ENCODE data around the gene KLHL42. TPM values are rescaled to one million over a fixed set of nuclear protein-coding genes. Genes with fewer than 3 reads are reported as not detected.

Gene KLHL42
- total and polyA plus RNA-seq, 2 of the 13 experiments (the other 11 are each of a cell fraction or from before 2014, with no cell fraction given), result 13.5 to 14.0 TPM

GRCh38 chr12:27733791-27734190, 46.2 kb upstream of the KLHL42 start:
- H3K27ac ChIP-seq (ENCODE audit: extremely low read length, insufficient read depth, low read length), result no peak overlapping the region
- ChIA-PET POLR2A (interaction anchor here (1.2 kb wide), 1 partner anchor 46 kb away, joined by 4 read pairs; the partner anchor contains the start of genes KLHL42 and MANSC4), CTCF (ENCODE audit: low intra/inter-chr PET ratio, low total read pairs) (interaction anchor here (1.1 to 2.3 kb wide), 4 partner anchors 87 to 1139 kb away, joined by 4 to 21 read pairs (median 11); no protein-coding TSS in a partner anchor)
- WGBS (ENCODE audit: low lambda C conversion rate), result 100% methylated on average over 1 of the region's 1 CpG
- no peaks in the 10 kb centered on the region for H3K27me3 ChIP-seq (ENCODE audit: control insufficient read depth in 1 of 2, insufficient read depth in 2 of 2, low read length in 2 of 2)
- H3K4me1 ChIP-seq (ENCODE audit: insufficient read depth, low read length), result no peaks in the 10 kb centered on the region
- ATAC-seq, result no peak
- H3K4me3 ChIP-seq (replicated peaks in 1 of 3; ENCODE audit: insufficient read depth in 1 of 3, low read depth in 2 of 3, low read length in 3 of 3), result no peak overlapping the region
- BruUV-seq (replicated peaks), result no TSS peak
- no peak overlapping the region for H3K4me2 ChIP-seq (ENCODE audit: low read depth, low read length)
- FAIRE-seq, result no peak
- intact Hi-C loops (cut with micrococcal nuclease; ENCODE audit: unreplicated experiment), result loop anchor here (1.0 to 10.0 kb wide), 5 partner anchors 23 to 1261 kb away; partner anchors contain the start of gene MRPS35
- in situ Hi-C loops (cut with HindIII; ENCODE audit: extremely low pct_ligation_motif_present, low pct_unique_long_range_greater_than_20kb), result loop anchor here (10.0 to 25.0 kb wide), 2 partner anchors 211 to 429 kb away; no protein-coding TSS in a partner anchor
- H2AFZ ChIP-seq (ENCODE audit: low read length), result no peak overlapping the region
- no peaks in the 10 kb centered on the region for H3K79me2 ChIP-seq (ENCODE audit: insufficient read depth, low read length)
- H3K9me3 ChIP-seq (ENCODE audit: low read length), result no peaks in the 10 kb centered on the region
- H4K20me1 ChIP-seq (ENCODE audit: insufficient read depth, low read length), result peaks cover 7% of the 10 kb centered on the region; the same call in 1 of the 2 replicates
- no peak overlapping the region for H3K9ac ChIP-seq (ENCODE audit: insufficient read depth, low read depth, low read length)
- peaks cover 10 to 49% of the 10 kb centered on the region in 2 experiments for H3K36me3 ChIP-seq (replicated peaks in 1 of 2; ENCODE audit: control insufficient read depth in 1 of 2, insufficient read depth in 2 of 2, low read length in 2 of 2)
- DNase-seq (ENCODE audit: low spot score), result no peak
- no peak for TF ChIP-seq ZNF235 (CRISPR knock-in tag; IDR thresholded peaks at IDR 0.05; ENCODE audit: borderline replicate concordance)
- TF ChIP-seq, protein P1, sequence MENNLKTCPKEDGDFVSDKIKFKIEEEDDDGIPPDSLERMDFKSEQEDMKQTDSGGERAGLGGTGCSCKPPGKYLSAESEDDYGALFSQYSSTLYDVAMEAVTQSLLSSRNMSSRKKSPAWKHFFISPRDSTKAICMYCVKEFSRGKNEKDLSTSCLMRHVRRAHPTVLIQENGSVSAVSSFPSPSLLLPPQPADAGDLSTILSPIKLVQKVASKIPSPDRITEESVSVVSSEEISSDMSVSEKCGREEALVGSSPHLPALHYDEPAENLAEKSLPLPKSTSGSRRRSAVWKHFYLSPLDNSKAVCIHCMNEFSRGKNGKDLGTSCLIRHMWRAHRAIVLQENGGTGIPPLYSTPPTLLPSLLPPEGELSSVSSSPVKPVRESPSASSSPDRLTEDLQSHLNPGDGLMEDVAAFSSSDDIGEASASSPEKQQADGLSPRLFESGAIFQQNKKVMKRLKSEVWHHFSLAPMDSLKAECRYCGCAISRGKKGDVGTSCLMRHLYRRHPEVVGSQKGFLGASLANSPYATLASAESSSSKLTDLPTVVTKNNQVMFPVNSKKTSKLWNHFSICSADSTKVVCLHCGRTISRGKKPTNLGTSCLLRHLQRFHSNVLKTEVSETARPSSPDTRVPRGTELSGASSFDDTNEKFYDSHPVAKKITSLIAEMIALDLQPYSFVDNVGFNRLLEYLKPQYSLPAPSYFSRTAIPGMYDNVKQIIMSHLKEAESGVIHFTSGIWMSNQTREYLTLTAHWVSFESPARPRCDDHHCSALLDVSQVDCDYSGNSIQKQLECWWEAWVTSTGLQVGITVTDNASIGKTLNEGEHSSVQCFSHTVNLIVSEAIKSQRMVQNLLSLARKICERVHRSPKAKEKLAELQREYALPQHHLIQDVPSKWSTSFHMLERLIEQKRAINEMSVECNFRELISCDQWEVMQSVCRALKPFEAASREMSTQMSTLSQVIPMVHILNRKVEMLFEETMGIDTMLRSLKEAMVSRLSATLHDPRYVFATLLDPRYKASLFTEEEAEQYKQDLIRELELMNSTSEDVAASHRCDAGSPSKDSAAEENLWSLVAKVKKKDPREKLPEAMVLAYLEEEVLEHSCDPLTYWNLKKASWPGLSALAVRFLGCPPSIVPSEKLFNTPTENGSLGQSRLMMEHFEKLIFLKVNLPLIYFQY (CRISPR knock-in tag; IDR thresholded peaks at IDR 0.05; ENCODE audit: borderline replicate concordance), result no peak
- TF ChIP-seq EZH2 (conservative IDR thresholded peaks at IDR 0.05; ENCODE audit: low read depth, low read length), result no peak
- TF ChIP-seq DMTF1 (CRISPR knock-in tag; IDR thresholded peaks at IDR 0.05), result no peak
- no peak for TF ChIP-seq ZFP37 (CRISPR knock-in tag; IDR thresholded peaks at IDR 0.05; ENCODE audit: borderline replicate concordance)
- TF ChIP-seq CSRNP2 (CRISPR knock-in tag; conservative IDR thresholded peaks at IDR 0.05; ENCODE audit: low read depth), result no peak
- TF ChIP-seq ZNF615 (CRISPR knock-in tag; IDR thresholded peaks at IDR 0.05; ENCODE audit: borderline replicate concordance), result no peak
- no peak for TF ChIP-seq ZNF234 (CRISPR knock-in tag; conservative IDR thresholded peaks at IDR 0.05)
- no peak for TF ChIP-seq ZNF800 (CRISPR knock-in tag; IDR thresholded peaks at IDR 0.05)
- no peak for TF ChIP-seq TEAD3 (CRISPR knock-in tag; optimal IDR thresholded peaks at IDR 0.05; ENCODE audit: borderline replicate concordance)
- no peak for TF ChIP-seq HMG20B (CRISPR knock-in tag; conservative IDR thresholded peaks at IDR 0.05)
- no peak for TF ChIP-seq KDM3A (CRISPR knock-in tag; IDR thresholded peaks at IDR 0.05; ENCODE audit: low read depth)
- no peak for TF ChIP-seq NR2F1 (CRISPR knock-in tag; IDR thresholded peaks at IDR 0.05)
